ENCODE results near the gene MMP25. TPM values are rescaled to one million over a fixed set of nuclear protein-coding genes. Genes with fewer than 3 reads are reported as not detected.

Gene MMP25
- polyA plus RNA-seq, 1 of the 3 experiments (the other 2 are of a cell fraction) = 0.03 TPM

DNA sequence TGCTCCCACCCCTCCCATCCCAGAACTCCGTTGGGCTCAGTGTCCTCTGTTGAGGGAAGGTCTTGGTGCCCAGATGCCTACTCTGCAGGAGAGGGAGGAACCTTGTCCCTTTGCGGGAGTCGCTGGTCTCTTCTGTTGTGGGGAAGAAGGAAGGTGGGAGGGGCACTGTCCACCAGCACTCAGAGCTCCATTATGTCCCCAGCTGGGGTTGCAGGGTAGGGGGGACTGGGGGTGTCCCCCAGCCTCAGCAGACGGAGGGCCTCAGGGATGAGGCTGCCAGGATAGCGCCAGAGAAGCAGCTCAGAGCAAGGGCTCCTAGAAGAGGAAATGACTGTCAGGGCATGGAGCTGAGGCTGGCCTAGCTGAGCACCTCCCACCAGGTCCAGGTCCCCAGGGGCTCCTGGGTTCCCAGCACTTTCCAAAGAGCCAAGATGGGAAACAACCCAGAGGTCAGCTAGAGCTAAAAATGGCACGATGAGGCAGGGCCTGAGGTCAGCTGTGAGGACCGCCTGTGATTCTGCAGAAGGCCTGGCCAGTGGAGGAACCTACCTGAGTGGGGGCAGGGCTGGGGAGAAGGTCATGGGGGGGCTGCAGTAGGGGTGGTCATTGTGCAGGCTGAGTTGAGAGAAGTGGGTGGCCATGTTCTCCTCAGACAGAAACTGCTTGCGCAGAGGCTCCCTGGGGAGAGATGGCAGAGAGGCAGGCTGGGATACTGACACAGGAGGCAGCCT, 23.5 kb upstream of the MMP25 start (continued):
- TF ChIP-seq FOXM1 (IDR thresholded peaks at IDR 0.05; ENCODE audit: low read depth) (0 out of 2 replicates have a peak, but pooled peaks have one; percentile 9), TCF12 (IDR thresholded peaks at IDR 0.05) (no peak), SIN3A (IDR thresholded peaks at IDR 0.05; ENCODE audit: borderline replicate concordance, low read depth, low read length) (no peak; the same call in 1 of the 2 replicates), TAF1 (IDR thresholded peaks at IDR 0.05; ENCODE audit: borderline replicate concordance, low read depth, low read length) (no peak)
- TF ChIP-seq, protein P1, sequence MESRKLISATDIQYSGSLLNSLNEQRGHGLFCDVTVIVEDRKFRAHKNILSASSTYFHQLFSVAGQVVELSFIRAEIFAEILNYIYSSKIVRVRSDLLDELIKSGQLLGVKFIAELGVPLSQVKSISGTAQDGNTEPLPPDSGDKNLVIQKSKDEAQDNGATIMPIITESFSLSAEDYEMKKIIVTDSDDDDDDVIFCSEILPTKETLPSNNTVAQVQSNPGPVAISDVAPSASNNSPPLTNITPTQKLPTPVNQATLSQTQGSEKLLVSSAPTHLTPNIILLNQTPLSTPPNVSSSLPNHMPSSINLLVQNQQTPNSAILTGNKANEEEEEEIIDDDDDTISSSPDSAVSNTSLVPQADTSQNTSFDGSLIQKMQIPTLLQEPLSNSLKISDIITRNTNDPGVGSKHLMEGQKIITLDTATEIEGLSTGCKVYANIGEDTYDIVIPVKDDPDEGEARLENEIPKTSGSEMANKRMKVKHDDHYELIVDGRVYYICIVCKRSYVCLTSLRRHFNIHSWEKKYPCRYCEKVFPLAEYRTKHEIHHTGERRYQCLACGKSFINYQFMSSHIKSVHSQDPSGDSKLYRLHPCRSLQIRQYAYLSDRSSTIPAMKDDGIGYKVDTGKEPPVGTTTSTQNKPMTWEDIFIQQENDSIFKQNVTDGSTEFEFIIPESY (IDR thresholded peaks at IDR 0.05; ENCODE audit: borderline replicate concordance, low read depth) = 0 out of 2 replicates have a peak, but pooled peaks have one; percentile 18

- H3K4me3 ChIP-seq (ENCODE audit: low read depth in 2 of 2, low read length in 1 of 2) = peak overlapping the region; percentile 80 to 88
- 0% methylated on average over 1 of the region's 6 CpGs for WGBS (ENCODE audit: low lambda C conversion rate)
- H3K4me1 ChIP-seq (ENCODE audit: control insufficient read depth in 1 of 2, insufficient read depth in 2 of 2, low read depth in 1 of 2, low read length in 1 of 2) = peaks cover 8 to 28% of the 10 kb centered on the region in 2 experiments; a peak in 3 of 4 replicates
- peaks cover 21 to 26% of the 10 kb centered on the region in 2 experiments for H3K36me3 ChIP-seq (replicated peaks in 1 of 2; ENCODE audit: control insufficient read depth in 1 of 2, insufficient read depth in 2 of 2, low read length in 1 of 2)
- H3K9me2 ChIP-seq = no peaks in the 10 kb centered on the region
- peaks cover 11% of the 10 kb centered on the region; the same call in 1 of the 2 replicates for H3K79me2 ChIP-seq (ENCODE audit: insufficient read depth)
- TF ChIP-seq, protein P2, sequence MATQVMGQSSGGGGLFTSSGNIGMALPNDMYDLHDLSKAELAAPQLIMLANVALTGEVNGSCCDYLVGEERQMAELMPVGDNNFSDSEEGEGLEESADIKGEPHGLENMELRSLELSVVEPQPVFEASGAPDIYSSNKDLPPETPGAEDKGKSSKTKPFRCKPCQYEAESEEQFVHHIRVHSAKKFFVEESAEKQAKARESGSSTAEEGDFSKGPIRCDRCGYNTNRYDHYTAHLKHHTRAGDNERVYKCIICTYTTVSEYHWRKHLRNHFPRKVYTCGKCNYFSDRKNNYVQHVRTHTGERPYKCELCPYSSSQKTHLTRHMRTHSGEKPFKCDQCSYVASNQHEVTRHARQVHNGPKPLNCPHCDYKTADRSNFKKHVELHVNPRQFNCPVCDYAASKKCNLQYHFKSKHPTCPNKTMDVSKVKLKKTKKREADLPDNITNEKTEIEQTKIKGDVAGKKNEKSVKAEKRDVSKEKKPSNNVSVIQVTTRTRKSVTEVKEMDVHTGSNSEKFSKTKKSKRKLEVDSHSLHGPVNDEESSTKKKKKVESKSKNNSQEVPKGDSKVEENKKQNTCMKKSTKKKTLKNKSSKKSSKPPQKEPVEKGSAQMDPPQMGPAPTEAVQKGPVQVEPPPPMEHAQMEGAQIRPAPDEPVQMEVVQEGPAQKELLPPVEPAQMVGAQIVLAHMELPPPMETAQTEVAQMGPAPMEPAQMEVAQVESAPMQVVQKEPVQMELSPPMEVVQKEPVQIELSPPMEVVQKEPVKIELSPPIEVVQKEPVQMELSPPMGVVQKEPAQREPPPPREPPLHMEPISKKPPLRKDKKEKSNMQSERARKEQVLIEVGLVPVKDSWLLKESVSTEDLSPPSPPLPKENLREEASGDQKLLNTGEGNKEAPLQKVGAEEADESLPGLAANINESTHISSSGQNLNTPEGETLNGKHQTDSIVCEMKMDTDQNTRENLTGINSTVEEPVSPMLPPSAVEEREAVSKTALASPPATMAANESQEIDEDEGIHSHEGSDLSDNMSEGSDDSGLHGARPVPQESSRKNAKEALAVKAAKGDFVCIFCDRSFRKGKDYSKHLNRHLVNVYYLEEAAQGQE (IDR thresholded peaks at IDR 0.05; ENCODE audit: low read depth, low read length) = no peak
- TF ChIP-seq FOSL2 (IDR thresholded peaks at IDR 0.05; ENCODE audit: borderline replicate concordance, low read depth) (no peak), MEF2A (IDR thresholded peaks at IDR 0.05; ENCODE audit: borderline replicate concordance, low read depth) (no peak), RXRA (IDR thresholded peaks at IDR 0.05; ENCODE audit: borderline replicate concordance, low read depth) (no peak), USF1 (IDR thresholded peaks at IDR 0.05; ENCODE audit: borderline replicate concordance, low read depth) (no peak), EP300 (IDR thresholded peaks at IDR 0.05; ENCODE audit: borderline replicate concordance in 1 of 2, low read depth in 1 of 2, low read length in 1 of 2) (peak in 1 of 2 experiments; percentile 6; a peak in 1 of 4 replicates), TEAD4 (IDR thresholded peaks at IDR 0.05; ENCODE audit: borderline replicate concordance, insufficient read depth) (no peak), ELF1 (IDR thresholded peaks at IDR 0.05) (peak; percentile 5; the same call in 1 of the 2 replicates), TAF1 (IDR thresholded peaks at IDR 0.05; ENCODE audit: borderline replicate concordance, low read depth, low read length) (peak; percentile 25; the same call in 1 of the 2 replicates), RAD21 (IDR thresholded peaks at IDR 0.05; ENCODE audit: low read length) (no peak)
- peak overlapping the region; percentile 100 for H3K9ac ChIP-seq
- H4K20me1 ChIP-seq (ENCODE audit: insufficient read depth) = peaks cover 11% of the 10 kb centered on the region
- peak overlapping the region; percentile 99 for H3K4me2 ChIP-seq
- DNase-seq = no peak
- no peaks in the 10 kb centered on the region for H3K27me3 ChIP-seq (ENCODE audit: insufficient read depth)
- peaks cover 51% of the 10 kb centered on the region for H3F3A ChIP-seq (replicated peaks; ENCODE audit: insufficient read depth)
- ChIA-PET POLR2A (no interaction called here), CTCF (interaction anchor here (0.7 to 8.5 kb wide), 5 partner anchors 8 to 66 kb away, joined by 3 to 111 read pairs (median 4); no protein-coding TSS in a partner anchor)
- no peak overlapping the region for H2AFZ ChIP-seq (ENCODE audit: low read depth)
- H3K27ac ChIP-seq (ENCODE audit: low read depth in 2 of 2, low read length in 1 of 2) = peak overlapping the region; percentile 94 to 99
- no peaks in the 10 kb centered on the region for H3K9me3 ChIP-seq
Measured at GRCh38 chr16:3023415-3023668, 23.0 kb upstream of the MMP25 start.

Measured in SK-N-SH (cell line).